ENCODE data around the gene PALM.

GRCh38 chr19:764301-764700, 55.6 kb downstream of the PALM start:
- no peak for TF ChIP-seq CTCF (IDR thresholded peaks at IDR 0.05 in 2 of 3, conservative IDR thresholded peaks at IDR 0.05 in 1 of 3; ENCODE audit: control insufficient read depth in 2 of 3, extremely low read depth in 1 of 3, insufficient read depth in 1 of 3, low read depth in 3 of 3, low read length in 3 of 3)
- no peak for TF ChIP-seq DPF2 (IDR thresholded peaks at IDR 0.05)
- TF ChIP-seq ZNF274 (IDR thresholded peaks at IDR 0.05; ENCODE audit: insufficient read depth, insufficient read length), result no peak
- no peak for TF ChIP-seq PAX8 (IDR thresholded peaks at IDR 0.05)
- TF ChIP-seq TCF3 (IDR thresholded peaks at IDR 0.05; ENCODE audit: borderline replicate concordance, insufficient read depth, low read depth, low read length), result no peak
- no peak for TF ChIP-seq IRF5 (IDR thresholded peaks at IDR 0.05; ENCODE audit: borderline replicate concordance)
- no peak for TF ChIP-seq MEF2A (IDR thresholded peaks at IDR 0.05; ENCODE audit: insufficient read depth, low read depth, low read length)
- TF ChIP-seq TAF1 (IDR thresholded peaks at IDR 0.05; ENCODE audit: borderline replicate concordance, low read depth, low read length), result no peak
